Measurements from ENCODE around the gene MALAT1. TPM values are rescaled to one million over a fixed set of nuclear protein-coding genes. Genes with fewer than 3 reads are reported as not detected.
"Not testable (repeated sequence)": the region's sequence is repeated elsewhere in the genome, so short reads cannot be mapped to it uniquely, and the experiment has no call there.

The MALAT1 gene
- total RNA-seq, 4 donors from 2014 or later: 5,806 to 14,299 (median 7,416) TPM

GRCh38 chr11:65522718-65523630, 24.1 kb downstream of the MALAT1 start:
- H3K4me3 ChIP-seq (ENCODE audit: low read depth, poor library complexity, severe bottlenecking); DNase-seq (ENCODE audit: low spot score in 2 of 2); intact Hi-C loops (cut with DNase I; ENCODE audit: low total_unique reads): not testable (repeated sequence)
- WGBS, 2 donors: 83 to 84% methylated on average over 18 of the region's 18 CpGs

- H3K4me3 ChIP-seq (ENCODE audit: low read depth, poor library complexity, severe bottlenecking); intact Hi-C loops (cut with DNase I; ENCODE audit: low total_unique reads); DNase-seq (ENCODE audit: low spot score in 2 of 2): not testable (repeated sequence)
- 84 to 97% methylated on average over 7 of the region's 7 CpGs for WGBS, 2 donors
These were observed 24.8 kb downstream of the MALAT1 start for GRCh38 chr11:65523631-65523968.

GRCh38 chr11:65524014-65524740, 25.3 kb downstream of the MALAT1 start:
- no peak overlapping the region for H3K4me3 ChIP-seq (ENCODE audit: low read depth, poor library complexity, severe bottlenecking)
- intact Hi-C loops (cut with DNase I; ENCODE audit: low total_unique reads): no loop called here
- TF ChIP-seq CTCF (IDR thresholded peaks at IDR 0.05) (no peak), POLR2A (IDR thresholded peaks at IDR 0.05) (no peak)
- 26 to 33% methylated on average over 12 of the region's 12 CpGs for WGBS, 2 donors
- no peak for DNase-seq (ENCODE audit: low spot score in 2 of 2)

GRCh38 chr11:65524741-65525545, 26.1 kb downstream of the MALAT1 start, which contains the start of gene SCYL1:
Gene SCYL1, plus strand, starts transcription at chr11:65525083. Its CDS starts 71 bp downstream, at chr11:65525154.
- peak; percentile 66 to 95 for DNase-seq (ENCODE audit: low spot score in 2 of 2)
- TF ChIP-seq POLR2A (IDR thresholded peaks at IDR 0.05) (peak in 1 of 2 donors; percentile 16), CTCF (IDR thresholded peaks at IDR 0.05) (no peak)
- intact Hi-C loops (cut with DNase I; ENCODE audit: low total_unique reads): no loop called here
- H3K4me3 ChIP-seq (ENCODE audit: low read depth, poor library complexity, severe bottlenecking): peak within 1 kb of the TSS; percentile 96
- WGBS, 2 donors: 1 to 2% methylated on average over 15 to 26 of the region's 82 CpGs

- no peak for DNase-seq (ENCODE audit: low spot score in 2 of 2)
- peak overlapping the region; percentile 96 for H3K4me3 ChIP-seq (ENCODE audit: low read depth, poor library complexity, severe bottlenecking)
- intact Hi-C loops (cut with DNase I; ENCODE audit: low total_unique reads): no loop called here
- 40 to 43% methylated on average over 28 to 31 of the region's 31 CpGs for WGBS, 2 donors
- TF ChIP-seq POLR2A (IDR thresholded peaks at IDR 0.05): no peak
- no peak for TF ChIP-seq CTCF (IDR thresholded peaks at IDR 0.05)
These were observed 27.0 kb downstream of the MALAT1 start for GRCh38 chr11:65525546-65526480.

GRCh38 chr11:65526744-65527143, 27.9 kb downstream of the MALAT1 start:
- no peak for DNase-seq (ENCODE audit: low spot score in 2 of 2)
- H3K4me3 ChIP-seq (ENCODE audit: low read depth, poor library complexity, severe bottlenecking): no peak overlapping the region
- 83 to 91% methylated on average over 7 to 8 of the region's 8 CpGs for WGBS, 2 donors
- TF ChIP-seq CTCF (IDR thresholded peaks at IDR 0.05) (no peak), POLR2A (IDR thresholded peaks at IDR 0.05) (no peak)
- intact Hi-C loops (cut with DNase I; ENCODE audit: low total_unique reads): no loop called here
